T-helper 2 cell treated with Interferon-gamma antibody and Interleukin-4, amounts not matched to agents 100 ng/mL and 5 ng/mL, for 36 hours (primary cell): Measurements from ENCODE around the gene DHRSX. TPM values are rescaled to one million over a fixed set of nuclear protein-coding genes. Genes with fewer than 3 reads are reported as not detected.
"Not testable (repeated sequence)": the region's sequence is repeated elsewhere in the genome, so short reads cannot be mapped to it uniquely, and the experiment has no call there.

Experiments used
- intact Hi-C: fragments of 100-400 bp; cut with micrococcal nuclease; formaldehyde crosslinking; loops from one replicate; pipeline ENCODE4 v1.15.1; 2023
- total RNA-seq: library from RNA; stranded (reverse); gene quantifications from 2 replicates; pipeline ENCODE4 v1.2.3, GENCODE V29; 2022

The DHRSX gene
- total RNA-seq, 1 donor from 2014 or later = 19.1 TPM

- intact Hi-C loops = no loop called here
Measured at GRCh38 chrX:2324151-2324550, 176.6 kb downstream of the DHRSX start.

DNA sequence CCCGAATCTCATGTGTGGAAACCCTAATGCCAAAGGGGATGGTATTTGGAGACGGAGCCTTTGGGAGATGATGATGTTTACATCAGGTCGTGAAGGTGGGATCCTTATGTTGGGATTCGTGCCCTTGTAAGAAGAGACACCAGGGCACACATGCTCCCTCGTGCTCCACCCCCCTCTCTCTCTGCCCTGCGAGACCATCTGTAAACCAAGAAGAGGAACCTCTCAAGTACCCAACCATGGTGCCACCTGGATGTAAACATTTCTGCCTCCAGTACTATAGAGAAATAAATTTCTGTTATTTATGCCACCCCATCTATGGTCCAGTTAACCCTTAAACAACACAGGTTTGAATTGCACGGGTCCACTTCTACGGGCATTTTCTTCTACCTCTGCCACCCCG is 179.4 kb downstream of the DHRSX start:
- intact Hi-C loops = no loop called here

DNA sequence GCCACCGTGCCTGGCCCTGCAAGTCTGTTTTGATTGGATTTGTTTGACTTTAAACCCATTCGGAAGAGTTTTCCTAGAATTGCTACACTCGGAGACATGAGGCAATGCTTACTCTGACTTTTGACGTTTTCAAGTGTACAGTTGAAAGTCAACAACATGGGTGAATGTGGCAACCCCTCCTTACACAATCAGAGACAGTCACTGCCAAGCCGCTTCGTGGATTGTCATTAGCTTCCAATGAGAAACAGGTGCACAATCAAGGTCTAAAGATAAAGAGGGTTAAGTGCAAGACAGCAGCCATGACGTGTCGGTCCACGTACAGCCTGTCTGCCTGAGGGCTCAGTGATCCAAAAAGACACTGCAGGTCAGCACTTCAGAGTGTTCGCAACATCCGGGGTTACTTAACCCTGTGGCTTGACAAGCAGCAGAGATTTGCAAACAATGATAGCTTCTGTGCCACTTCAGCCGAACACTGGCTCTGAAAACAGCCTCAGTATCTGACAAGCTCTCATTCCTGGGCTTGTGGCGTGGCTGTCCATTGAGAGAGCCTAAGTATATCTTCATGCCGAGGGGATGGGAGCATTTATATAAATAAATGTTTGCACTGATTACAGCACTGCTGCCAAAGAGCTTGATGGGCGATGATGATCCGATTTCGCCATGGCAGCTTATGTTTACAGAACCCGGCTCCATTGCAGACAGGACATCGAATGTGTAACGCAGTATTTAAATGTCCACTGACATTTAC is 180.0 kb downstream of the DHRSX start:
- intact Hi-C loops = no loop called here

DNA sequence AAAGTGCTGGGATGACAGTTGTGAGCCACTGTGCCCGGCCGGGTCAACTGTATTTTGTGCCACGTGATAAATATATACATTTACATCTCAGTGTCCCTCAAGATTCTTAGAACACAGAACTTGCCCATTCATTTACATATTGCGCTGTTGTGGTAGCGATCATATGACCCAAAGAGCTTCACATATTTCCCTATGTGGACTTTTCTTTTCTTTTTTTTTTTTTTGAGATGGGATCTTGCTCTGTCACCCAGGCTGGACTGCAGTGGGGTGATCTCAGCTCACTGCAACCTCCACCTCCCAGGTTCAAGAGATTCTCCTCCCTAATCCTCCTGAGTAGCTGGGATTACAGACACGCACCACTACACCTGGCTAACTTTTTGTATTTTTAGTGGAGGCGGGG is 180.7 kb downstream of the DHRSX start:
- intact Hi-C loops = no loop called here

GRCh38 chrX:2318371-2318770 is 182.4 kb downstream of the DHRSX start:
- intact Hi-C loops = no loop called here

GRCh38 chrX:2317527-2318055 is 183.2 kb downstream of the DHRSX start:
- intact Hi-C loops = no loop called here

GRCh38 chrX:2316534-2316933 is 184.2 kb downstream of the DHRSX start:
- intact Hi-C loops = no loop called here

DNA sequence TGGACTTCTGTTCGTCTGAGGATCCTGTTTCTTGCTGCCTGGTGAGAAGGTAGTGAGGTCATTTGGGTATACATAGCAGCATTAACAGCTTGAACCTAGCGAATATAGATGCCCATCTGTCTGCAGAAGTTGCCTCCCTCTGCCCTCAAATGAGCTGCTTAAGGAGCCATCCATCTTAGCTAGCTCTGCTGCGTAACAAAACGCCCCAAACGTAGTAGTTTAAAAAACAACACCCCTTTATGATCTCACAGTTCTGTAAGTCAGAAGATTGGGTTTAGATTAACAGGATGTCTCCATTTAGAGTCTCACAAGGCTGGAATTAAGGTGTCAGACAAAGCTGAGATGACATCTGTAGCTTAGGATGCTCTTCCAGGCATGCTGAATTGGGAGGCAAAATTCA is 185.3 kb downstream of the DHRSX start:
- intact Hi-C loops = no loop called here

DNA sequence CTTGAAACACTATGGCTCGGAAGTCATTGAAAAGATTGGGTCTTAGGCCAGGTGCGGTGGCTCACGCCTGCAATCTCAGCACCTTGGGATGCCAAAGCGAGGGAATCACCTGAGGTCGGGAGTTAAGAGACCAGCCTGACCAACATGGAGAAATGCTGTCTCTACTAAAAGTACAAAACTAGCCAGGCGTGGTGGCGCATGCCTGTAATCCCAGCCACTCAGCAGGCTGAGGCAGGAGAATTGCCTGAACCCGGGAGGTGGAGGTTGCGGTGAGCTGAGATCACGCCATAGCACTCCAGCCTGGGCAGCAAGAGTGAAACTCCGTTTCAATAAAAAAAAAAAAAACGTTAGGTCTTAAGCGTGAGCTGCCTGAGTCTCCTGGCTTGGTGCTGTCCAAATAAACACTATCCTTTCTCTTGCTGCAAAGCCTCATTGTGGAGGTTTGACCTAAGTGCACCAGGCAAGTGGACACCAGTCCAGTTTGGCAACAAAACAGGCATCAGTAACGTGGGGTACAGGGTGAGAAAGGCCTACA is 185.9 kb downstream of the DHRSX start:
- intact Hi-C loops = no loop called here

DNA sequence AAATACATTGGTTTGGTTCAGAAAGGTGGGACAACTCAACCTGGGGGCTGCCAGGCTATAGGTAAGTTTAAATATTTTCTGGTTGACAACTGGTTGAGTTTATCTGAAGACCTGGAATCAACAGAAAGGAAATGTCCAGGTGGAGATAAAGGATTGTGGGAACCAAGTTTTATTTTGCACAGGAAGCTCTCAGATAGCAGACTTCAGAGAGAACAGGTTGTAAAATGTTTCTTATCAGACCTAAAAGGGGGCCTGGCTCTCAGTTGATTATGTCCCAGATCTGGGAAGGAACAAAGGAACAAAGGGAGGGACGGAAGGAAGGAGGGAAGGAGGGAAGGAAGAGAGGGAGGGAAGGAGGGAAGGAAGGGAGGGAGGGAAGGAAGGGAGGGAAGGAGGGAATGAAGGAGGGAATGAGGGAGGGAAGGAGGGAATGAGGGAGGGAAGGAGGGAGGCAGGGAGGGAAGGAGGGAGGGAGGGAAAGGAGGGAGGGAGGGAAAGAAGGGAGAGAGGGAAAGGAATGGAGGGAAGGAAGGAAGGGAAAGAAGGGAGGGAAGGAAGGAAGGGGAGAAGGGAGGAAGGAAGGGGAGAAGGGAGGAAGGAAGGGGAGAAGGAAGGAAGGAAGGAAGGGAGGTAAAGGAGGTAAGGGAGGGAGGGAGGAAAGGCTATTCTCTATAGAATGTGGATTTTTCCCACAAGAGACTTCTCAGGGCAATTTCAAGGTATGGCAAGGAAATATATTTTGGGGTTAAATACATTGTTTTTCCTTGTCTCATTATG is 186.7 kb downstream of the DHRSX start:
- intact Hi-C loops = no loop called here

DNA sequence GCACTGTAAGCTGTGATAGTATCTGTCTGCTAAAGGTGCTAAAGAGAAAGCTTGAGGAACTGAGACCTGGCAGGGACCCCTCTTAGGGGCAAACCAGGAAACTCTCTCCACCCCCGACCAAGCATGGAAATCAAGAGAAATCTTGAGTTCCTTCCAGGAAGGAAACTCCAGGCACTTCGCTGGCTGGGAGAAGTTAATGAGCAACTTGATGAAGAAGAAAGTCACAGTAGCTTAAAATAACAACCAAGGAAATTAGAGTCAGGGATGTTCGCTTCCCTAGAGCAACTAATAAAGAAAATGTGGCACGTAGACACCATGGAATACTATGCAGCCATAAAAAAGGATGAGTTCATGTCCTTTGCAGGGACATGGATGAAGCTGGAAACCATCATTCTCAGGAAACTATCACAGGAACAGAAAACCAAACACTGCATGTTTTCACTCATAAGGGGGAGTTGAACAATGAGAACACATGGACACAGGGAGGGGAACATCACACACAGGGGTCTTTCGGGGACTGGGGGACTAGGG is 188.7 kb downstream of the DHRSX start:
- intact Hi-C loops = not testable (repeated sequence)

GRCh38 chrX:2311501-2311900 is 189.3 kb downstream of the DHRSX start:
- intact Hi-C loops = no loop called here

DNA sequence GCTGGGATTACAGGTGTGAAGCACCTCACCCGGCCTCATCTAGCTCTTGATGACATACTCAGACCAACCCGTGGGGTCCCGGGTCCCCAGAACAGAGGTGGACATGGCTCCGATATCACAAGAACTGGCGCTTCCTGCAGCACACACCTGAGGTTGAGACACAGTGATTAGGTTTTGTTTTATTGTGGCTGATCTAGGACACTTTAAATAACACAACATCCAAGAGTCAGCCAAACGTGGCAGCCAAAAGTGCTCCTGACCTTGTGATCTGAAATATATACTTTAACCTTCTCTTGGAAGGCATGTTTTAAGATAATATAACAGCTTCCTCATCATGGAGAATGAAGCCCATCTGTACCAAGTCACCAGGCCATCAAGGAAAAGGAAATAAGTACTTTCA is 198.9 kb downstream of the DHRSX start:
- intact Hi-C loops = no loop called here

- intact Hi-C loops = no loop called here
Measured at GRCh38 chrX:2299871-2300270, 200.9 kb downstream of the DHRSX start.

GRCh38 chrX:2286731-2287130 is 214.0 kb downstream of the DHRSX start:
- intact Hi-C loops = no loop called here

DNA sequence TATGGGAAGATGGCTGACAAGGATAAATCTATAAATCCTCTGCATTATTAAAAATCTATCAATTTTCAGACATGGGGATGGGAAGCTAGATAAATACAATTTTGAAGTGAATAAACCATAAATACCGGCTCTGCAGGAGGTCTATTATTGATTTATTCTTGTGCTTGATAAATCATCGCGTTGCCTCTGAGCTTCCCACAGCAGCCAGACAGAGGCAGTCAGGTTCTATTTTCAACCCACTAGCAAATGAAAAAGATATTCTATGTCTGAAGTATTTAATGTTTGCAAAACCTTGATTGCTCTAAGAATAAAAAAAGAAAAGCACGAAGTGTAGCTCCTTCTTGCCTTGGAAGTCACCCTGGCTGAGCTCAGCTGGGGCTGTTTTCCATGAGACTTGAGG is 216.2 kb downstream of the DHRSX start:
- intact Hi-C loops = no loop called here

DNA sequence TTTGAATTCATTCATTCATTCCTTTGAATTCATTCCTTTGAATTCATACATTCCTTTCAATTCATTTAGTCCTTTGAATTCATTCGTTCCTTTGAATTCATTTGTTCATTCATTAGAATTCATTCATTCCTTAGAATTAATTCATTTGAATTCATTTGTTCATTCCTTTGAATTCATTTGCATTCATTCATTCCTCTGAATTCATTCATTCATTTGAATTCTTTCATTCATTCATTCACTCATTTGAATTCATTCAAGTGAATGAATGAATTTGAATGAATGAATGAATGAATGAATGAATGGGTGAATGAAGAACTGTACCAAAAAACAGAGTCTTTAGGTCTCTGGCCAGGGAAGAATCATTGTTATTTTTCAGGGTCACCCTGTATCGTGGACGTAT is 216.6 kb downstream of the DHRSX start:
- intact Hi-C loops = no loop called here

DNA sequence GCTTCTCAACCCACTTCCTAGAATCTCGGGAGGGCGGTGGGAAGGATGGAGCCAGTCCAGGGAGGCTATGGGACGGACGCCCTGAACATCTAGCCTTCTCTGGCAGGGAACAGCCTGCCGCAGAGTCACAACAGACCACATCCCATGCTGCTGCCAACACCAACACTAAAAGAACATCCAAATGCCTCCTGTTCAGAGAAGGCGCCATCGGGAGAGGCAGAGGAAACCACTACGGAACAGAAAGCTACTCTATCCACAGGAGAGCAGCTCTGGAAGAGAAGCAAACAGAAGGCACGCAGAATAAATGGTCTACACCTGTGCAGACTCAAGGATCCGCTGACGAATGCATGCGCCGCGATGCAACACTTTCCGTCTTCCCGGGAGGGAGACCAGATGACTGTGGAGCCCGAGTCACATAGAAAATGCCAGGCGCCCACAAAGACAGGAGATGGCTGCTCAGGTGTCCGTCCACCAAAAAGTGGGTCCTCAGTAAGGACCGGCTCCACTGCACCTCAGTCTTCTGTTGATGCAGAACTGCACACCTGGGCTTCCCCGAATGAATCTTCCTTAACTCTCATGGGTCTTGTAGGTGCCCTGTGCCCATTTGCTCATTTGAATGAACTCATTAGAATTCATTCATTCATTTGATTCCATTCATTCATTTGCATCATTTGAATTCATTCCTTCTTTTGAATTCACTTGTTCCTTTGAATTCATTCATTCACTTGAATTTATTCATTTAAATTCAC is 217.5 kb downstream of the DHRSX start:
- intact Hi-C loops = no loop called here

GRCh38 chrX:2282490-2283090 is 218.2 kb downstream of the DHRSX start:
- intact Hi-C loops = no loop called here

- intact Hi-C loops = no loop called here
Measured at GRCh38 chrX:2272337-2272736, 228.4 kb downstream of the DHRSX start.

GRCh38 chrX:2271595-2271994 is 229.2 kb downstream of the DHRSX start:
- intact Hi-C loops = not testable (repeated sequence)
